ENCODE results near the gene LRRN4. TPM values are rescaled to one million over a fixed set of nuclear protein-coding genes. Genes with fewer than 3 reads are reported as not detected.

LRRN4 gene
- total RNA-seq, 4 donors from 2014 or later, result not detected

DNA sequence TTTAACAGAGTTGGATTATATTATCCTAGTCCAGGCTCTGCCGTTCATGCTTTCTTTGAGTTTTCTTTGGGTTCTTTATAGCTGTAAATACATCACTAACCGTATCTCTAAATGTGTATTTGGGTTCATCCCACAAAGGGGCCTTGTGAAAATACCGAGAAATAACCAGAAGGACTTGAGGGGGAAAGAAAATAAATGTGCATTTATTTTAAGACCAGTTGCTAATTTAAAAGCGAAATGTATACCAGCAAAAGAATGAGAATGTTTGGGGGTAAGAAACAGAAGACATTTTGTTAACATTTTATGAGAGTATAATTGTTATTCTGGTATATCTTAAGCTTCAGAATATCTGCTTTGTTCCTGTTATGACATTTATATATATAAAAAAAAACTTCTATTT is 38.9 kb downstream of the LRRN4 start:
- DNase-seq, result no peak
- H3K9me3 ChIP-seq, result no peaks in the 10 kb centered on the region
- H3K4me3 ChIP-seq (replicated peaks in 1 of 3), result no peak overlapping the region
- 91 to 94% methylated on average over 4 of the region's 4 CpGs for WGBS, 2 donors
- H3K27ac ChIP-seq, result no peak overlapping the region
- no peaks in the 10 kb centered on the region for H3K4me1 ChIP-seq
- H3K27me3 ChIP-seq, result no peaks in the 10 kb centered on the region
- H3K36me3 ChIP-seq, result peaks cover 10 to 12% of the 10 kb centered on the region in 2 donors
- TF ChIP-seq POLR2A (IDR thresholded peaks at IDR 0.05), result no peak
- no peak for TF ChIP-seq CTCF (IDR thresholded peaks at IDR 0.05)
- intact Hi-C loops (cut with DNase I), result no loop called here

GRCh38 chr20:6014017-6014416 is 39.8 kb downstream of the LRRN4 start:
- H3K4me1 ChIP-seq, result no peaks in the 10 kb centered on the region
- no peak overlapping the region for H3K27ac ChIP-seq
- no peak overlapping the region for H3K4me3 ChIP-seq (replicated peaks in 1 of 3)
- 88 to 90% methylated on average over 3 of the region's 3 CpGs for WGBS, 2 donors
- no peaks in the 10 kb centered on the region for H3K27me3 ChIP-seq
- no peak for TF ChIP-seq CTCF (IDR thresholded peaks at IDR 0.05)
- TF ChIP-seq POLR2A (IDR thresholded peaks at IDR 0.05), result no peak
- peaks cover 10 to 15% of the 10 kb centered on the region in 2 donors for H3K36me3 ChIP-seq
- intact Hi-C loops (cut with DNase I), result no loop called here
- DNase-seq, result no peak
- no peaks in the 10 kb centered on the region for H3K9me3 ChIP-seq

DNA sequence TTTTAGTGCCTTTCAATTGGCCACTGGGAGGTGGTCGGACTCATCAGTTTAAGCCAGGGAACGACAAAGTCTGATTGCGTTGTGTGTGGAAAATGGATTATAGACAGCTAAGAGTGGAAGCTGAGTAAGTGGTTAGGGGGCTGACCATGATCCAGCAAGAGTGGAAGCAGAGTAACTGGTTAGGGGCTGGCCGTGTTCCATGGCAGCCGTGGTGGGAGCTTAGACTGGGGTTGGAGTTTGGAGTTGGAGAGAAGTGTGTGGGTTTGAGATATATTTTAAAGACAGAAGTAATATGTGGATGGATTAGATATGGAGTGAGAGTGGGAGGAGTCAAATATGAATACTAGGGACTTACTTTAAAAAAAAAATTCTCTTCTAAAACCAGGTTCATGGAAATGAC is 41.7 kb downstream of the LRRN4 start:
- Histone ChIP-seq H3K9me3 (no peaks in the 10 kb centered on the region), H3K27ac (no peak overlapping the region), H3K36me3 (peaks cover 10 to 15% of the 10 kb centered on the region in 2 donors), H3K4me3 (replicated peaks in 1 of 3) (no peak overlapping the region), H3K27me3 (no peaks in the 10 kb centered on the region), H3K4me1 (peaks cover 13 to 17% of the 10 kb centered on the region in 2 donors)
- DNase-seq, result no peak
- intact Hi-C loops (cut with DNase I), result no loop called here
- 97 to 98% methylated on average over 5 of the region's 5 CpGs for WGBS, 2 donors
- no peak for TF ChIP-seq POLR2A (IDR thresholded peaks at IDR 0.05)
- TF ChIP-seq CTCF (IDR thresholded peaks at IDR 0.05), result no peak

GRCh38 chr20:6008254-6008653 is 45.6 kb downstream of the LRRN4 start:
- intact Hi-C loops (cut with DNase I), result no loop called here
- WGBS, 2 donors, result 24 to 37% methylated on average over 5 of the region's 5 CpGs
- Histone ChIP-seq H3K27me3 (no peaks in the 10 kb centered on the region), H3K4me1 (peaks cover 19 to 21% of the 10 kb centered on the region in 2 donors), H3K27ac (peak overlapping the region in 2 of 3 donors; percentile 31 to 45), H3K4me3 (replicated peaks in 1 of 3) (no peak overlapping the region), H3K9me3 (no peaks in the 10 kb centered on the region), H3K36me3 (peaks cover 7 to 15% of the 10 kb centered on the region in 2 donors)
- TF ChIP-seq CTCF (IDR thresholded peaks at IDR 0.05) (no peak), POLR2A (IDR thresholded peaks at IDR 0.05) (peak in 1 of 2 donors; percentile 11)
- peak; percentile 82 to 84 for DNase-seq

DNA sequence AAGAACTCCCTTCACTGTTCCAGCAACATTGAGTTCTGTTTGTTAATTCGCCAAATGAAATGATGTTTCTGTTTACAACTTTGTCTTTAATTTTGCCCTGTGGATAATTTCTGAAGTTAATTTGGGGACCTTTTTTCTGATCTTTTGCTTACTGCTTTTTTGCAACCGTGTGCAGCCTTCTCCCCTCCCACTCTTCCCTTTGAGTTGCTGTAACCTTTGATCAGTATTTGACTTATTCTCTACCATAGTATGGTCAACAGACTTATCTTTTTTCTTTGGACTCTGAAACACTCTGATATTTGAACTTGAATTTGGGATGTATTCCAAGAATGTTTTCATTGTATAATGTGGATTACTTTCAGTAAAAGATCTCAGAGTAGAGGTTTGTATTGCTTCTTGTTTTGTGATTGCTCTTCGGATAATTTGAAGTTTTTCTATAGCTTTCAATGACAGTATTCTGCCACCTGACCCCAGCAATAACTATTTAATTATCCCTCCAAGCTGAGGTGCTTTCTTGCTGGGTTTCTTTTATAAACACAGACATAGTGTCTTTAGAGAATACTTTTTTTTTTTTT is 46.2 kb downstream of the LRRN4 start:
- 51 to 67% methylated on average over 3 of the region's 3 CpGs for WGBS, 2 donors
- TF ChIP-seq POLR2A (IDR thresholded peaks at IDR 0.05), result no peak
- TF ChIP-seq CTCF (IDR thresholded peaks at IDR 0.05), result no peak
- Histone ChIP-seq H3K4me3 (replicated peaks in 1 of 3) (no peak overlapping the region), H3K27ac (peak overlapping the region in 2 of 3 donors; percentile 14 to 45), H3K36me3 (peaks cover 7 to 15% of the 10 kb centered on the region in 2 donors), H3K4me1 (peaks cover 19 to 21% of the 10 kb centered on the region in 2 donors), H3K27me3 (no peaks in the 10 kb centered on the region), H3K9me3 (no peaks in the 10 kb centered on the region)
- intact Hi-C loops (cut with DNase I), result no loop called here
- DNase-seq, result no peak
